Measurements from ENCODE around the gene IGSF10. TPM values are rescaled to one million over a fixed set of nuclear protein-coding genes. Genes with fewer than 3 reads are reported as not detected.

Gene IGSF10
- total and polyA plus RNA-seq, 10 of the 15 experiments (the other 5 are each of a cell fraction or from before 2014, with no cell fraction given): under 0.01 to 0.18 (median 0.03) TPM; not detected in 2

DNA sequence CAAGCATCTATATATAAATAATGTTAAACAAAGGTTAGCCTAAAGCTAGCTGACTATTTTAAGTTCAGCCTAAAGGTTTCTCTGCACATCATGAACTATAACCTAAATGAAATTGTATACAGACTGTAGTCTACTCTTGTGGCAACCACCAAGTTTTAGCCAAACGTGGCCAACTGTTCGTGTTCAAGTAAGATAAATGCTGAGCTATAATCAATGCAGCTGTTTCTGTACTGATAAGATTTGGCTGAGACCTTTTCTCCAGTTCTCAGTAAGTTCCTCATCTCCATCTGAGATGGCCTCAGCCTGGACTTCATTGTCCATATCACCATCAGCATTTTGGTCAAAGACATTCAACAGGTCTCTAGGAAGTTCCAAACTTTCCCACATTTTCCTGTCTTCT lies 43.7 kb upstream of the IGSF10 start:
- no peak for FAIRE-seq
- no peak for ATAC-seq
- no peak overlapping the region for H2AFZ ChIP-seq (ENCODE audit: control insufficient read depth, low read depth, low read length)
- H4K20me1 ChIP-seq (ENCODE audit: control insufficient read depth, insufficient read depth): no peaks in the 10 kb centered on the region
- no peak overlapping the region for H3K27ac ChIP-seq (ENCODE audit: control insufficient read depth, insufficient read depth)
- H3K79me2 ChIP-seq (ENCODE audit: control insufficient read depth, insufficient read depth, low read length): no peaks in the 10 kb centered on the region
- TF ChIP-seq ETV6 (conservative IDR thresholded peaks at IDR 0.05 in 1 of 2, IDR thresholded peaks at IDR 0.05 in 1 of 2; ENCODE audit: borderline replicate concordance in 1 of 2, low read depth in 1 of 2) (no peak), ZBTB11 (CRISPR knock-in tag; IDR thresholded peaks at IDR 0.05) (no peak), NR2C2 (IDR thresholded peaks at IDR 0.05; ENCODE audit: borderline replicate concordance, control insufficient read depth, insufficient read length, low read depth) (no peak), TARDBP (IDR thresholded peaks at IDR 0.05; ENCODE audit: borderline replicate concordance) (no peak), RAD21 (IDR thresholded peaks at IDR 0.05; ENCODE audit: insufficient read depth, low read depth, low read length) (no peak), EP300 (IDR thresholded peaks at IDR 0.05; ENCODE audit: borderline replicate concordance in 1 of 2, control insufficient read depth in 1 of 2, low read depth in 2 of 2, low read length in 2 of 2) (no peak), MXI1 (IDR thresholded peaks at IDR 0.05; ENCODE audit: low read depth, low read length) (no peak), NFIC (IDR thresholded peaks at IDR 0.05; ENCODE audit: low read depth, low read length) (no peak), CHD1 (IDR thresholded peaks at IDR 0.05; ENCODE audit: low read depth, low read length) (no peak), POLR2AphosphoS5 (IDR thresholded peaks at IDR 0.05; ENCODE audit: low read length) (no peak)
- H3K4me1 ChIP-seq (ENCODE audit: control insufficient read depth, insufficient read depth, low read length): no peaks in the 10 kb centered on the region
- no TSS peak for BruUV-seq (replicated peaks)
- H3K4me2 ChIP-seq (ENCODE audit: control insufficient read depth, insufficient read depth): no peak overlapping the region
- POLR2A ChIA-PET: no interaction called here
- intact Hi-C loops (cut with micrococcal nuclease; ENCODE audit: unreplicated experiment): no loop called here
- in situ Hi-C loops (cut with MboI): no loop called here
- SMC1A ChIA-PET (ENCODE audit: uncharacterized antibody, unreplicated experiment): no interaction called here
- H3K9me3 ChIP-seq (replicated peaks; ENCODE audit: control insufficient read depth, insufficient read depth, low read length): no peaks in the 10 kb centered on the region
- H3K9ac ChIP-seq (ENCODE audit: control insufficient read depth, insufficient read depth, low read length): no peak overlapping the region
- RAD21 ChIA-PET (ENCODE audit: unreplicated experiment): no interaction called here
- H3K27me3 ChIP-seq (replicated peaks in 1 of 2; ENCODE audit: control insufficient read depth in 2 of 2, insufficient read depth in 2 of 2, low read length in 1 of 2): no peaks in the 10 kb centered on the region
- CTCF ChIA-PET: no interaction called here
- WGBS (ENCODE audit: insufficient coverage, insufficient replicate concordance, low lambda C conversion rate, missing lambda C conversion rate): 3% methylated on average over 2 of the region's 2 CpGs
- H3K4me3 ChIP-seq: no peak overlapping the region
- no peaks in the 10 kb centered on the region for H3K36me3 ChIP-seq (ENCODE audit: control insufficient read depth in 2 of 2, insufficient read depth in 2 of 2, low read length in 1 of 2)
- DNase-seq (ENCODE audit: low read depth, low spot score): no peak
